ENCODE results near the gene FASTK.

The FASTK gene

GRCh38 chr7:151080522-151081169 is at the start of gene FASTK:
Gene FASTK (minus strand): TSS chr7:151080809. CDS start chr7:151080766, 43 bp downstream.
- peak; percentile 95 for DNase-seq (ENCODE audit: low spot score)

DNA sequence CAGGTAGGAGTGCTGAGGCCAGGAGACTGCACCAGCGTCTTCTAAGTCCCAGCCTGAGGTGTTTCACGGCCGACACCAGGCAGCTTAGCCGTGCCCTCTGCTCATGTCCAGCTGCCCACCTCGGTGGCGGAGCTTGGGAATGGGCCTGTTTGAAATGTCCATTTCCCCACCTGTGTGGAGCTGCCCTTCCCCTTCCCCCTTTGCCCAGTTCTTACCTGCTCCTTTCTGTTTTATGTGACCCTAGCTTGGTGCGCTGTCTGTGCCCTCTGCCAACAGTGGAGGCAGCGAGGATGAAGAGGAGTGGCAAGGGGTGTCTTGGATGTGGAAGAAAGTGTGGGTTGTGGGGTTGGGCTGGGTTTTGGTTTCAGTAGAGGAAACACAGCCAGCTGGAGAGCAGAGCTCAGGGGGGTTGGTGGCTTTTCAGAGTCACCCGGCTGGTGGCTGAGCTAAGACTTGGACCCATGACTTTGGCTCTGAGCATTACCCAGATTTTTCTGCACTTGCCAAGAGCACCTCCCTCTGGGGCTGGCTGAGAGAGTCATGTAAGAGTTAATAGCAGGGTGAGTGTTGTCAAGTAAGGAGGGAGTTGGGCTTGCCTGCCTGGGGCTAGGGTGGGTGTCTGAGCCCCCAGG is 49.5 kb upstream of the FASTK start:
- DNase-seq (ENCODE audit: low spot score): no peak

- no peak for DNase-seq (ENCODE audit: low spot score)
Observed at GRCh38 chr7:151129117-151129959, 48.7 kb upstream of the FASTK start.

DNA sequence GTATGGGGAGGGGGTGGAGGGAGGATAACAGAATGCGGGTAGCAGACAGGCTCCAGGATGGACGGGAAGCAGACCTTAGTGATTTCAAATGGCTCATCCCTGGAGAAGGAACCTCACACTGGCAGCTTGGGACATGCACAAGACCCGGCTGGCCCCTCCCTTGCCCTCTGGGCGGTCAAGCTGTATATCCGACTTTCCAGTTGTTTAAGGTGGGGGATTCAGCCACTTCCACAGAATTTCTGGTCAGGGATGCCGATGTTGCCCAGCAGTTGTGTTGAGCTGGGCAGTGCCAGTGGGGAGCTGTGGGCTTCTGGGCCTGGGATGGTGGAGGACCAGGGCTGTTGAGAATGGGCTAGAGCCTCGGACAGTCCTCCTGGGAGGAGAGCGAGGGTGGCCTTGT is 48.1 kb upstream of the FASTK start:
- DNase-seq (ENCODE audit: low spot score): no peak

- no peak for DNase-seq (ENCODE audit: low spot score)
Observed at GRCh38 chr7:151128144-151128543, 47.5 kb upstream of the FASTK start.

DNA sequence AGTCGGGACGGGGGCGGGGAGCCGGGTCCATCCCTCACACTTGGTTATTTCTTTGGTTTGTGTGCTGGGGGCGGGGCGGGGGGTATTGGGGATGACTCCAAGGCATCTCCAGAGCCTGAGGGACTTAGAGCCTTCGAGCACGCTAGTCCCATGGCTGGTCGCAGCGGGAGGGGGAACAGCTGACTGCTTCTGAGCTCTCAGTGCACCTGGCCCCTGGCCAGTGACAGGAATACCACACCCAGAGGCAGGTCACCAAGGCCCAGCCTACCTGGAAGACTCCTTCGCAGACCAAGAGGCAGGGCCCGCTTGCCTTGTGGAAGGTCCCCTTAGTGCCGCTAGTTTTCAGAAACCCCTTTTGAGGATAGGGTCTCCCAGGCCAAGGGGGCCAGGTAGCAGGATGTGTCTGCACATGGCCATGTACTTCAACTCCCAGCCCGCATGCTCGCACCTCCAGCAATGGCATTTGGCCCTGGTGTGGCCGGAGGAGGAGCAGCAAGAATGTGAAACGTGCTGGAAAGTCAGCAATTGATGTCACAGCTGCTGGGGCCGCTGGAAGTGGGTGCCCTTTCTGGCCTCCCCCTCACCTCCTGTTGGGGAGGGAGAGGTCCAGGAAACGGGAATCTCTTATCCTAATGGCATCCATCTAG is 46.0 kb upstream of the FASTK start:
- DNase-seq (ENCODE audit: low spot score): no peak

GRCh38 chr7:151125846-151126481 is 45.4 kb upstream of the FASTK start:
- DNase-seq (ENCODE audit: low spot score): no peak

DNA sequence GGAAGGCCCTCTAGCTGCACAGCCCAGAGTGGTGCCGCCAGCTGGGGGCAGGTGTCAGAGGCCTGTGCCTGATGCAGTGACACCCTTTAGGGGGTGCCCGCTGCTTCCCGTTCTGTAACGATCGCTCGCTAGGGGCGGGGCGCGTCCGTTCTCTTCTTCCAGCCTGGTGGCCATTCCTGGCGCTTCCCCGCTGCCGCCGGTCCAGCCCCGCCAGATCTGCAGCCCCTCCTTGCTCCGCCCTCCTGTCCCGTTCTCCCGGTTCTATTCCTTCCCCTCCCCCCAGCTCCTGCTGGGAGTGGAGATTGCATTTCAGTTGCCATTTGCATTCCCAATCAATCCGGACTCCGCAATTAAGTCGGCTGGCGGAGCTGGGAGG is 44.8 kb upstream of the FASTK start:
- no peak for DNase-seq (ENCODE audit: low spot score)

GRCh38 chr7:151124899-151125399 is 44.3 kb upstream of the FASTK start:
- DNase-seq (ENCODE audit: low spot score): no peak

GRCh38 chr7:151124481-151124880 is 43.9 kb upstream of the FASTK start:
- DNase-seq (ENCODE audit: low spot score): no peak

DNA sequence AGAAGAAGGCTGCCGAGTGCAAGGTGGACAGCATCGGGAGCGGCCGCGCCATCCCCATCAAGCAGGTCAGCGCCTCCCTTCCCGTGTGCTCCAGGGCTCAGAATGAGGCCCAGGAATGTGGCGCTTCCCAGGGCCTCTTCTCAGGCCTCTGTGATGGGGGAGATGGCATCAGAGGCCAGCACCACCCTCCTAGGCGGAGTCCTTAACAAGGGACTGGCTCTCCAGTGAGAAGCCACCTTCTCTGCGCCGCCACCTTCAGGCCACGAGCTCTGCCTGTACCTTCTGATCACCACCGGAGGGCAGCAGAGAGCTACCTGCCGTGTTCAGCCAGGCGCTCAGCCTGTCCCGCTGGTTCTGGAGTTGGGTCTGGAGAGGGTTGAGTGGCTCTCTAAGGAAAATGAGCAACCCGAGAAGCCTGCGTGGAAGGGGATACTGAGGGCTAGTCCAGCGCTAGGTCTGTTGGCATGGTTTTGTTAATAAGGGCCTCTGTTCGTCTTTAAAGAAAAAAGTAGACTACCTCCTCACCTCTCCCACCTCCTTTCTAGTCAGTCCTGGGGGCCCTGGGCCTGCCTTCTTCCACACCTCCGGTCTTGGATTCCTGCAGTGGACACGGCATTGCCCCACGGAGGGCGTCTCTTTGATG is 43.3 kb upstream of the FASTK start:
- peak; percentile 93 for DNase-seq (ENCODE audit: low spot score)

GRCh38 chr7:151123158-151123821 is 42.7 kb upstream of the FASTK start:
- no peak for DNase-seq (ENCODE audit: low spot score)

GRCh38 chr7:151122796-151123157 is 42.2 kb upstream of the FASTK start:
- no peak for DNase-seq (ENCODE audit: low spot score)

GRCh38 chr7:151122276-151122675 is 41.7 kb upstream of the FASTK start:
- no peak for DNase-seq (ENCODE audit: low spot score)

- no peak for DNase-seq (ENCODE audit: low spot score)
Observed at GRCh38 chr7:151121380-151122170, 41.0 kb upstream of the FASTK start.

GRCh38 chr7:151120896-151121295 is 40.3 kb upstream of the FASTK start:
- DNase-seq (ENCODE audit: low spot score): peak; percentile 56

DNA sequence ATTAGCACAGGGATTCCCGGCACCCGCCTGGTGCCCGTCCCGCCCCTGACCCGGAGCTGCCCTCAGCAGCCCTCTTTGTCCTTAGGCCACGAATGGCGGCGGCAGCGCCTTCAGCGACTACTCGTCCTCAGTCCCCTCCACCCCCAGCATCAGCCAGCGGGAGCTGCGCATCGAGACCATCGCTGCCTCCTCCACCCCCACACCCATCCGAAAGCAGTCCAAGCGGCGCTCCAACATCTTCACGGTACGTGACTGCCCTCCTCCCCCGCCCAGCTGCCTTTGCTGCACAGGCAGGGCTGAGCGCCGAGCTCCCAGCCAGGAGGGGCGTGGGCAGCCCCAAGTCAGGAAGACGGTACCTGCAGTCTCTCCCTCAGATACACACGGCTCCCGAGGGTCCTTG is 39.3 kb upstream of the FASTK start:
- no peak for DNase-seq (ENCODE audit: low spot score)

GRCh38 chr7:151119055-151119415 is 38.4 kb upstream of the FASTK start:
- no peak for DNase-seq (ENCODE audit: low spot score)

DNA sequence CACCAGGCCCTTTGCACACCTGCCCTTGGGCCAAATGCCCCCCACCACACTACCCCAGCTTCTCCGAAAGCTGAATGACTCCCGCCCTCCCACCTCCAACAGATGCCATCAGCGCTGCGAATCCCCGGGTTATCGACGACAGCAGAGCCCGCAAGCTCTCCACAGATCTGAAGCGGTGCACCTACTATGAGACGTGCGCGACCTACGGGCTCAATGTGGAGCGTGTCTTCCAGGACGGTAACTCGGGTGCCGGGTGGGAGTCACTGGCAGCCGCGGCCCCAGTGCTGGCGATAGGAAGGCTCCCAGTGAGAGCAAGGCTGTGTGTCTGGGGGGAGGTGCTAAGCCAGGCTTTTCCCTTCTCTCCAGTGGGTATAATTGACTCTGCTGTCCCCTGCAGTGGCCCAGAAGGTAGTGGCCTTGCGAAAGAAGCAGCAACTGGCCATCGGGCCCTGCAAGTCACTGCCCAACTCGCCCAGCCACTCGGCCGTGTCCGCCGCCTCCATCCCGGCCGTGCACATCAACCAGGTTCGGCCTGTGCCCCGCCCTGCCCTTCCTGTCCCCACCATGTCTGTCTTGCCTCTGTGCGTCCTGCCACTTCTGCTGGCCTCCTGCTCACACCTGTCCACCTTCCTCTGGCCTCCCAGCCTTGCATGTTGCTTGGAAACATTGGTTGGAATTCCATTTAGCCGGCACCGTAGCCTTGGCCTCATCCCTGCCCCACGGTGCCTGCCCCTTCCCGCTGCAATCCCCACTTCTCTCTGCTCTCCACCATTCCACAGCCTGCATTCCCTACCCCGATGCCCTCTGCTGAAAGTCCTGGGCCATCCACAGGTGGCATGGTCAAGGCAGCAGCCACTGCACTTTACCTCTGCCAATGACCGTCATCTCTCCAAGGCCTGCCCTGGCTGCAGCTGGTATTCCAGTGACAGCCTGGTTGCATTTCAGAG is 37.8 kb upstream of the FASTK start:
- DNase-seq (ENCODE audit: low spot score): no peak

Data from Ammon's horn (tissue), 1 donor.